A673 (cell line): ENCODE data around the gene TRIAP1.

ENCODE experiments used
- CTCF ChIP-seq: fragments of 300-800, 200-600 bp; sonication (generic); conservative IDR thresholded peaks from 2 replicates; pipeline ENCODE4 v1.5.1; 2017; ENCODE audit warnings: low read depth, mild to moderate bottlenecking, antibody characterized with exemption, low read length, moderate library complexity, mixed read lengths
- EZH2 ChIP-seq: fragments of 200-600 bp; sonication (generic); IDR thresholded peaks from 2 replicates; pipeline ENCODE4 v1.6.1; 2017; ENCODE audit warnings: borderline replicate concordance, low read depth, mild to moderate bottlenecking, mixed read lengths, antibody characterized with exemption, low read length; ENCODE audit not compliant: poor library complexity, severe bottlenecking

- TF ChIP-seq CTCF (no peak), EZH2 (no peak)
Measured at GRCh38 chr12:120413901-120414695, 32.1 kb downstream of the TRIAP1 start.
